HL-60 (cell line): Measurements from ENCODE around the gene TTC1.
"Not testable (repeated sequence)": the region's sequence is repeated elsewhere in the genome, so short reads cannot be mapped to it uniquely, and the experiment has no call there.

Experiments
- DNase-seq, 2 experiments: peaks; one replicate each; pipeline ENCODE4 v3.0.0-alpha.2; 2010 to 2020; ENCODE audit warnings: low read depth in 1 of 2, low spot score in 1 of 2
- H3K27ac ChIP-seq: fragments of 250-450 bp; sonication (Bioruptor Pico); replicated peaks from 2 replicates; pipeline ENCODE4 v1.5.1; 2020; ENCODE audit warnings: mild to moderate bottlenecking, moderate library complexity
- H3K27me3 ChIP-seq: fragments of 250-450 bp; sonication (Bioruptor Pico); 2 replicates; pipeline ENCODE4 v1.5.1; 2021; ENCODE audit warnings: mild to moderate bottlenecking, moderate library complexity; ENCODE audit not compliant: insufficient read depth, poor library complexity, severe bottlenecking
- H3K4me3 ChIP-seq: replicated peaks from 2 replicates; pipeline ENCODE4 v1.5.1; 2011; ENCODE audit warnings: mild to moderate bottlenecking, control low read depth, low read length; ENCODE audit not compliant: insufficient read depth
- GABPA ChIP-seq: IDR thresholded peaks from 2 replicates; pipeline ENCODE4 v1.6.1; 2012; ENCODE audit warnings: low read depth
- POLR2AphosphoS5 ChIP-seq: IDR thresholded peaks from 2 replicates; pipeline ENCODE4 v1.6.1; 2012; ENCODE audit warnings: low read depth
- REST ChIP-seq: IDR thresholded peaks from 2 replicates; pipeline ENCODE4 v1.6.1; 2012; ENCODE audit warnings: low read depth; ENCODE audit not compliant: insufficient replicate concordance
- SPI1 ChIP-seq: IDR thresholded peaks from 2 replicates; pipeline ENCODE4 v1.6.1; 2012; ENCODE audit warnings: low read depth, mild to moderate bottlenecking, borderline replicate concordance
- TF ChIP-seq, protein P1 (sequence below): IDR thresholded peaks from one replicate; pipeline ENCODE4 v1.5.1; 2011; ENCODE audit warnings: low read length, control low read depth, inconsistent platforms; ENCODE audit not compliant: insufficient read depth

TTC1 gene

GRCh38 chr5:160061770-160062169 lies 52.8 kb downstream of the TTC1 start:
- no peak overlapping the region for H3K27ac ChIP-seq
- H3K4me3 ChIP-seq, result no peak overlapping the region
- DNase-seq, result no peak
- TF ChIP-seq REST (no peak), SPI1 (no peak), GABPA (no peak), POLR2AphosphoS5 (no peak)
- TF ChIP-seq, protein P1, sequence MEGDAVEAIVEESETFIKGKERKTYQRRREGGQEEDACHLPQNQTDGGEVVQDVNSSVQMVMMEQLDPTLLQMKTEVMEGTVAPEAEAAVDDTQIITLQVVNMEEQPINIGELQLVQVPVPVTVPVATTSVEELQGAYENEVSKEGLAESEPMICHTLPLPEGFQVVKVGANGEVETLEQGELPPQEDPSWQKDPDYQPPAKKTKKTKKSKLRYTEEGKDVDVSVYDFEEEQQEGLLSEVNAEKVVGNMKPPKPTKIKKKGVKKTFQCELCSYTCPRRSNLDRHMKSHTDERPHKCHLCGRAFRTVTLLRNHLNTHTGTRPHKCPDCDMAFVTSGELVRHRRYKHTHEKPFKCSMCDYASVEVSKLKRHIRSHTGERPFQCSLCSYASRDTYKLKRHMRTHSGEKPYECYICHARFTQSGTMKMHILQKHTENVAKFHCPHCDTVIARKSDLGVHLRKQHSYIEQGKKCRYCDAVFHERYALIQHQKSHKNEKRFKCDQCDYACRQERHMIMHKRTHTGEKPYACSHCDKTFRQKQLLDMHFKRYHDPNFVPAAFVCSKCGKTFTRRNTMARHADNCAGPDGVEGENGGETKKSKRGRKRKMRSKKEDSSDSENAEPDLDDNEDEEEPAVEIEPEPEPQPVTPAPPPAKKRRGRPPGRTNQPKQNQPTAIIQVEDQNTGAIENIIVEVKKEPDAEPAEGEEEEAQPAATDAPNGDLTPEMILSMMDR, result no peak
- H3K27me3 ChIP-seq, result no peaks in the 10 kb centered on the region

GRCh38 chr5:160064417-160064810 lies 55.5 kb downstream of the TTC1 start:
- TF ChIP-seq REST (no peak), GABPA (no peak), SPI1 (no peak), POLR2AphosphoS5 (no peak)
- TF ChIP-seq, protein P1, result no peak
- no peak overlapping the region for H3K4me3 ChIP-seq
- no peaks in the 10 kb centered on the region for H3K27me3 ChIP-seq
- DNase-seq, result no peak
- H3K27ac ChIP-seq, result no peak overlapping the region

DNA sequence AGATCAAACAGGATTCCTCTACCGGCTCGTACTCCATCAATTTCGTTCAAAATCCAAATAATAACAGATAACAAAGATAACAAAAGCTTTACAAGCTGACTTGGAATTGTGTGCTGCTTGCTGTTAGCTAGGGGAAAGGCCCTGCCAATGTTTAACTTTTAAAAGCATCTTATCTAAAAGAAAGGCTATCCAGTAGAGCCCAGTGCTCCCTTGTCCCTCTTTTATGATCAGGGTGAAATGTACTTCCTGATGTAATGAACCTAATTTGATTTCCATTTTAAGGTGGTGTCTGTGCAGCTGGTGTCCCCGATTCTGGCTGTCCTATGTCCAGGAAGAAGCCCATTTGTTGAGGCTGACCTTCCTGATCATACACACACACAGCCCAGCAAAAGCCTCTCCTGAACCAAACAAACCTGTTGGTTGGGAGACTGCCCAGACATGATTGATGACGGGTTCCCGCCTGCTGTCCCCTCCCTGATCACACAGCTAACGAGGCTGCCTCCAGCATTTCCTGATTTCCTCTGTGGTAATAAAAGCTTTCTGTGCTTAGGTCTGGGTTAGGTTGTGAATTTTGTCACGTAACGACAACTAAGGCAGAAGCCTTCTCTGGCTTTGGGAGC lies 56.2 kb downstream of the TTC1 start:
- TF ChIP-seq GABPA, result no peak
- no peak for TF ChIP-seq SPI1
- no peak for TF ChIP-seq REST
- Histone ChIP-seq H3K4me3 (no peak overlapping the region), H3K27ac (no peak overlapping the region), H3K27me3 (no peaks in the 10 kb centered on the region)
- no peak for DNase-seq

- not testable (repeated sequence) for DNase-seq, H3K27ac ChIP-seq, H3K4me3 ChIP-seq, H3K27me3 ChIP-seq
Observed at GRCh38 chr5:160069120-160069519, 60.2 kb downstream of the TTC1 start.
